Endothelial cell of umbilical vein (primary cell): ENCODE data around the gene CLEC20A. TPM values are rescaled to one million over a fixed set of nuclear protein-coding genes. Genes with fewer than 3 reads are reported as not detected.

ENCODE experiments used
- BruUV-seq: library from RNA; stranded (reverse); fragments of 400-500 nt; replicated peaks from 2 replicates; lab custom pipeline; 2021; lab: Mats Ljungman, UMichigan
- CTCF ChIA-PET: fragments of 300-600, 350-600 bp; sonication (Branson Sonifier 250); formaldehyde crosslinking; loops from one replicate; lab custom pipeline; 2021; ENCODE audit warnings: antibody characterized with exemption, inconsistent platforms; lab: Charles Lee
- POLR2A ChIA-PET: fragments of 300-600, 350-600 bp; sonication (Branson Sonifier 250); formaldehyde crosslinking; loops from one replicate; lab custom pipeline; 2021; ENCODE audit warnings: antibody characterized with exemption, inconsistent platforms; lab: Charles Lee
- DNase-seq: peaks from one replicate; pipeline ENCODE4 v3.0.0-alpha.2; 2011; ENCODE audit warnings: low read depth, low spot score
- FAIRE-seq: peaks from 2 replicates; lab custom pipeline; 2011; peaks lifted over from hg19 to GRCh38; lab: Jason Lieb, UNC
- H2AFZ ChIP-seq: 2 replicates; pipeline ENCODE4 v1.6.0; 2012; ENCODE audit warnings: low read depth, low read length, control low read depth, inconsistent platforms
- H3K27ac ChIP-seq: 2 replicates; pipeline ENCODE4 v1.5.1; 2011; ENCODE audit warnings: low read depth, mild to moderate bottlenecking, control low read depth, low read length, moderate library complexity; ENCODE audit not compliant: insufficient read depth
- H3K27me3 ChIP-seq, 2 experiments: 2 replicates each; pipeline versions ENCODE4 v1.6.0 to v1.6.1; 2011; ENCODE audit warnings: low read length in 2 of 2, mixed read lengths in 1 of 2; ENCODE audit not compliant: control insufficient read depth in 2 of 2, insufficient read depth in 2 of 2
- H3K36me3 ChIP-seq, 2 experiments: 2 replicates in 1 of 2; 3 replicates in 1 of 2; pipeline ENCODE4 v1.5.1; 2011; ENCODE audit warnings: low read length in 2 of 2, mild to moderate bottlenecking in 1 of 2, moderate library complexity in 1 of 2; ENCODE audit not compliant: control insufficient read depth in 2 of 2, insufficient read depth in 2 of 2; ENCODE audit errors: extremely low read depth in 1 of 2
- H3K4me1 ChIP-seq: 3 replicates; pipeline ENCODE4 v1.5.1; 2011; ENCODE audit warnings: mild to moderate bottlenecking, low read length; ENCODE audit not compliant: control insufficient read depth, insufficient read depth; ENCODE audit errors: extremely low read depth
- H3K4me2 ChIP-seq: 2 replicates; pipeline ENCODE4 v1.6.1; 2011; ENCODE audit warnings: low read length, control low read depth, mixed read lengths; ENCODE audit not compliant: insufficient read depth
- H3K4me3 ChIP-seq, 3 experiments: fragments of 200-600 bp in 1 of 3; sonication (generic), shearing (Covaris generic) in 1 of 3; replicated peaks in 1 of 3; 2 replicates each; pipeline ENCODE4 v1.5.1; 2011 to 2016; ENCODE audit warnings: control low read depth in 3 of 3, low read length in 3 of 3, mild to moderate bottlenecking in 2 of 3, inconsistent platforms in 1 of 3, low read depth in 1 of 3, moderate library complexity in 1 of 3; ENCODE audit not compliant: insufficient read depth in 1 of 3
- H3K79me2 ChIP-seq: 2 replicates; pipeline ENCODE4 v1.6.0; 2012; ENCODE audit warnings: low read length, inconsistent platforms; ENCODE audit not compliant: control insufficient read depth, insufficient read depth
- H3K9ac ChIP-seq: replicated peaks from 2 replicates; pipeline ENCODE3; 2011; ENCODE audit warnings: low read length, control low read depth; ENCODE audit not compliant: insufficient read depth; ENCODE audit errors: extremely low read depth
- H3K9me1 ChIP-seq: replicated peaks from 3 replicates; pipeline ENCODE4 v1.6.0; 2011; ENCODE audit warnings: mild to moderate bottlenecking, low read length; ENCODE audit not compliant: control insufficient read depth, insufficient read depth; ENCODE audit errors: extremely low read depth
- H3K9me3 ChIP-seq: replicated peaks from 2 replicates; pipeline ENCODE4 v1.5.1; 2012; ENCODE audit warnings: low read length, inconsistent platforms; ENCODE audit not compliant: control insufficient read depth, insufficient read depth
- H4K20me1 ChIP-seq: replicated peaks from 2 replicates; pipeline ENCODE3; 2011; ENCODE audit warnings: mild to moderate bottlenecking, low read length; ENCODE audit not compliant: control insufficient read depth, insufficient read depth; ENCODE audit errors: extremely low read depth
- CTCF ChIP-seq, 2 donors: IDR thresholded peaks; 1 replicate in 1 of 2; 2 replicates in 1 of 2; pipeline ENCODE4 v1.5.1; 2011; ENCODE audit warnings: low read length in 2 of 2, mild to moderate bottlenecking in 2 of 2, moderate library complexity in 2 of 2, control low read depth in 1 of 2, inconsistent platforms in 1 of 2, low read depth in 1 of 2; ENCODE audit not compliant: insufficient read depth in 1 of 2; ENCODE audit errors: extremely low read depth in 1 of 2
- EZH2 ChIP-seq: IDR thresholded peaks from 2 replicates; pipeline ENCODE4 v1.6.1; 2012; ENCODE audit warnings: borderline replicate concordance, low read depth, mild to moderate bottlenecking, moderate library complexity, low read length, inconsistent platforms; ENCODE audit not compliant: severe bottlenecking
- FOS ChIP-seq: IDR thresholded peaks from 2 replicates; pipeline ENCODE4 v1.6.1; 2011; ENCODE audit warnings: mild to moderate bottlenecking, low read length, moderate library complexity, borderline replicate concordance; ENCODE audit not compliant: insufficient read depth
- GATA2 ChIP-seq: IDR thresholded peaks from 2 replicates; pipeline ENCODE4 v1.7.0; 2011; ENCODE audit warnings: low read depth, mild to moderate bottlenecking, moderate library complexity, mixed read lengths, low read length; ENCODE audit not compliant: insufficient read length, insufficient read depth
- JUN ChIP-seq: IDR thresholded peaks from 2 replicates; pipeline ENCODE4 v1.6.1; 2011; ENCODE audit warnings: borderline replicate concordance, low read depth; ENCODE audit not compliant: insufficient read length, insufficient read depth
- MAX ChIP-seq: IDR thresholded peaks from 2 replicates; pipeline ENCODE4 v1.6.1; 2011; ENCODE audit not compliant: insufficient read depth, insufficient read length
- MYC ChIP-seq: IDR thresholded peaks from one replicate; pipeline ENCODE4 v1.6.1; 2011; ENCODE audit warnings: mild to moderate bottlenecking, low read depth, low read length
- POLR2A ChIP-seq: IDR thresholded peaks from 2 replicates; pipeline ENCODE4 v1.6.1; 2012; ENCODE audit warnings: low read depth, mild to moderate bottlenecking, control low read depth, low read length
- POLR2AphosphoS5 ChIP-seq: IDR thresholded peaks from 2 replicates; pipeline ENCODE4 v1.6.1; 2012; ENCODE audit warnings: low read depth, mild to moderate bottlenecking, control low read depth, low read length, moderate library complexity; ENCODE audit not compliant: insufficient read depth
- dilution Hi-C: fragments of 300-500 bp; cut with MboI; formaldehyde crosslinking; loops from one replicate; pipeline ENCODE4 v1.15.0; 2019; ENCODE audit warnings: low sequenced_read_pairs; ENCODE audit not compliant: extremely low pct_ligation_motif_present
- intact Hi-C: fragments of 100-400 bp; cut with micrococcal nuclease; formaldehyde crosslinking; loops from one replicate; pipeline ENCODE4 v1.10.0; 2022
- polyA plus RNA-seq, 4 experiments: library from polyadenylated mRNA; depleted of rRNA in 3 of 4; stranded (reverse) in 3 of 4; unstranded in 1 of 4; fragments of >200 nt; gene quantifications; 2 replicates each; pipeline versions ENCODE4 v1.2.1 to v1.2.3, GENCODE V29; 2011 to 2012; ENCODE audit warnings: missing spikeins in 1 of 4
- total RNA-seq: library from RNA; stranded (reverse); gene quantifications from 2 replicates; pipeline ENCODE4 v1.2.3, GENCODE V29; 2021

The CLEC20A gene
- total and polyA plus RNA-seq, 2 donors (not counting 3 experiments of a cell fraction or from before 2014, with no cell fraction given) = not detected

GRCh38 chr1:178500936-178501554 lies 4.3 kb upstream of the CLEC20A start:
- Histone ChIP-seq H3K4me2 (no peak overlapping the region), H3K27ac (no peak overlapping the region), H3K79me2 (no peaks in the 10 kb centered on the region), H3K36me3 (no peaks in the 10 kb centered on the region), H3K9me1 (no peaks in the 10 kb centered on the region), H2AFZ (no peak overlapping the region), H3K27me3 (no peaks in the 10 kb centered on the region), H3K9ac (no peak overlapping the region), H3K4me1 (no peaks in the 10 kb centered on the region), H3K4me3 (no peak overlapping the region), H3K9me3 (no peaks in the 10 kb centered on the region), H4K20me1 (no peaks in the 10 kb centered on the region)
- TF ChIP-seq JUN = no peak
- no peak for TF ChIP-seq MYC
- no peak for TF ChIP-seq POLR2A
- TF ChIP-seq EZH2 = no peak
- TF ChIP-seq FOS = no peak
- TF ChIP-seq MAX = no peak
- no peak for TF ChIP-seq CTCF (IDR thresholded peaks at IDR 0.05; ENCODE audit: extremely low read depth in 1 of 2, insufficient read depth in 1 of 2, low read depth in 1 of 2, low read length in 2 of 2)
- no peak for TF ChIP-seq POLR2AphosphoS5
- TF ChIP-seq GATA2 = no peak
- FAIRE-seq = no peak
- dilution Hi-C loops = no loop called here
- DNase-seq = no peak
- POLR2A ChIA-PET = no interaction called here
- BruUV-seq = no TSS peak
- CTCF ChIA-PET = interaction anchor here (0.9 to 10.5 kb wide), 24 partner anchors 10 to 555 kb away, joined by 3 to 240 read pairs (median 6); no protein-coding TSS in a partner anchor
- intact Hi-C loops = loop anchor here (1.0 to 5.0 kb wide), 7 partner anchors 92 to 553 kb away; no protein-coding TSS in a partner anchor
